Mucosa of rectum (tissue), 2 donors: ENCODE results near the gene SIRT7.

ENCODE experiments used
- H3K27ac ChIP-seq, 2 donors: one replicate each; pipeline ENCODE4 v1.7.0; 2013; ENCODE audit warnings: inconsistent platforms in 2 of 2, low read depth in 2 of 2, low read length in 2 of 2
- H3K27me3 ChIP-seq, 2 donors: one replicate each; pipeline ENCODE4 v1.7.0; 2013; ENCODE audit warnings: low read length in 2 of 2; ENCODE audit not compliant: control insufficient read depth in 2 of 2, insufficient read depth in 2 of 2
- H3K36me3 ChIP-seq, 2 donors: one replicate each; pipeline ENCODE4 v1.7.0; 2013; ENCODE audit warnings: low read length in 2 of 2; ENCODE audit not compliant: control insufficient read depth in 2 of 2, insufficient read depth in 2 of 2
- H3K4me1 ChIP-seq, 2 donors: one replicate each; pipeline ENCODE4 v1.7.0; 2013; ENCODE audit warnings: low read length in 2 of 2, mild to moderate bottlenecking in 1 of 2; ENCODE audit not compliant: control insufficient read depth in 2 of 2, insufficient read depth in 2 of 2
- H3K4me3 ChIP-seq, 2 donors: one replicate each; pipeline ENCODE4 v1.7.0; 2013; ENCODE audit warnings: low read length in 2 of 2
- H3K9ac ChIP-seq, 2 donors: one replicate each; pipeline ENCODE4 v1.7.0; 2013; ENCODE audit warnings: low read length in 2 of 2, low read depth in 1 of 2, mild to moderate bottlenecking in 1 of 2
- H3K9me3 ChIP-seq, 2 donors: one replicate each; pipeline ENCODE4 v1.7.0; 2013; ENCODE audit warnings: low read length in 2 of 2; ENCODE audit not compliant: control insufficient read depth in 2 of 2
- donor health status: healthy.
- donor health status: Normal muscosa, but diverticular disease.

The SIRT7 gene

GRCh38 chr17:81952792-81953228 lies 34.8 kb upstream of the SIRT7 start:
- Histone ChIP-seq H3K4me1 (no peaks in the 10 kb centered on the region), H3K4me3 (no peak overlapping the region), H3K27ac (no peak overlapping the region), H3K9ac (no peak overlapping the region), H3K9me3 (no peaks in the 10 kb centered on the region), H3K36me3 (no peaks in the 10 kb centered on the region), H3K27me3 (peaks cover 2% of the 10 kb centered on the region in 2 donors)

GRCh38 chr17:81951785-81952684 lies 34.1 kb upstream of the SIRT7 start:
- Histone ChIP-seq H3K9me3 (no peaks in the 10 kb centered on the region), H3K27ac (no peak overlapping the region), H3K9ac (no peak overlapping the region), H3K4me1 (no peaks in the 10 kb centered on the region), H3K4me3 (no peak overlapping the region), H3K27me3 (no peaks in the 10 kb centered on the region), H3K36me3 (no peaks in the 10 kb centered on the region)

GRCh38 chr17:81950501-81950900 lies 32.5 kb upstream of the SIRT7 start:
- no peaks in the 10 kb centered on the region for H3K27me3 ChIP-seq
- no peak overlapping the region for H3K9ac ChIP-seq
- no peaks in the 10 kb centered on the region for H3K4me1 ChIP-seq
- no peaks in the 10 kb centered on the region for H3K36me3 ChIP-seq
- no peak overlapping the region for H3K27ac ChIP-seq
- no peaks in the 10 kb centered on the region for H3K9me3 ChIP-seq
- H3K4me3 ChIP-seq, result no peak overlapping the region

GRCh38 chr17:81948635-81949378 lies 30.8 kb upstream of the SIRT7 start:
- Histone ChIP-seq H3K27me3 (no peaks in the 10 kb centered on the region), H3K4me3 (no peak overlapping the region), H3K9ac (no peak overlapping the region), H3K27ac (no peak overlapping the region), H3K4me1 (no peaks in the 10 kb centered on the region), H3K9me3 (no peaks in the 10 kb centered on the region), H3K36me3 (no peaks in the 10 kb centered on the region)

- H3K9ac ChIP-seq, result no peak within 1 kb of the TSS
- H3K27me3 ChIP-seq, result no peaks in the 10 kb centered on the region
Observed at GRCh38 chr17:81947189-81947588, 29.2 kb upstream of the SIRT7 start, which contains the start of gene MYADML2. Gene MYADML2 (minus strand): TSS chr17:81947233. CDS start chr17:81941741, 5,492 bp downstream.

GRCh38 chr17:81944858-81945257 lies 26.9 kb upstream of the SIRT7 start:
- Histone ChIP-seq H3K9ac (no peak overlapping the region), H3K27me3 (no peaks in the 10 kb centered on the region)

More at GRCh38 chr17:81947189-81947588, 29.2 kb upstream of the SIRT7 start, which contains the start of gene MYADML2:
- no peak within 1 kb of the TSS for H3K27ac ChIP-seq
- H3K9me3 ChIP-seq, result no peaks in the 10 kb centered on the region
- H3K4me3 ChIP-seq, result no peak within 1 kb of the TSS
- no peaks in the 10 kb centered on the region for H3K4me1 ChIP-seq
- H3K36me3 ChIP-seq, result no peaks in the 10 kb centered on the region

GRCh38 chr17:81942167-81942553 lies 24.2 kb upstream of the SIRT7 start:
- Histone ChIP-seq H3K4me3 (no peak overlapping the region), H3K27ac (no peak overlapping the region), H3K4me1 (no peaks in the 10 kb centered on the region), H3K9me3 (no peaks in the 10 kb centered on the region), H3K9ac (no peak overlapping the region), H3K36me3 (no peaks in the 10 kb centered on the region), H3K27me3 (no peaks in the 10 kb centered on the region)

More at GRCh38 chr17:81944858-81945257, 26.9 kb upstream of the SIRT7 start:
- H3K4me3 ChIP-seq, result no peak overlapping the region
- H3K36me3 ChIP-seq, result no peaks in the 10 kb centered on the region
- no peaks in the 10 kb centered on the region for H3K4me1 ChIP-seq
- no peaks in the 10 kb centered on the region for H3K9me3 ChIP-seq
- no peak overlapping the region for H3K27ac ChIP-seq

- Histone ChIP-seq H3K36me3 (no peaks in the 10 kb centered on the region), H3K27me3 (no peaks in the 10 kb centered on the region), H3K9me3 (no peaks in the 10 kb centered on the region), H3K27ac (no peak overlapping the region), H3K4me1 (peaks cover 3% of the 10 kb centered on the region in 2 donors), H3K9ac (no peak overlapping the region), H3K4me3 (no peak overlapping the region)
Observed at GRCh38 chr17:81941484-81942166, 23.6 kb upstream of the SIRT7 start.

GRCh38 chr17:81940538-81941483 lies 22.8 kb upstream of the SIRT7 start:
- H3K36me3 ChIP-seq, result no peaks in the 10 kb centered on the region
- H3K4me3 ChIP-seq, result no peak overlapping the region
- H3K27ac ChIP-seq, result no peak overlapping the region
- peaks cover 6% of the 10 kb centered on the region in 2 donors for H3K4me1 ChIP-seq
- no peaks in the 10 kb centered on the region for H3K27me3 ChIP-seq
- no peak overlapping the region for H3K9ac ChIP-seq
- no peaks in the 10 kb centered on the region for H3K9me3 ChIP-seq
